CD14-positive monocyte (primary cell): ENCODE results near the gene DDX50. TPM values are rescaled to one million over a fixed set of nuclear protein-coding genes. Genes with fewer than 3 reads are reported as not detected.

Source experiments
- DNase-seq, 3 donors: peaks; one replicate each; pipeline ENCODE4 v3.0.0-alpha.2; 2011 to 2022
- H2AFZ ChIP-seq: 2 replicates; pipeline ENCODE4 v1.6.0; 2012; ENCODE audit warnings: mild to moderate bottlenecking, low read depth, low read length, inconsistent platforms; ENCODE audit not compliant: insufficient read depth, poor library complexity, severe bottlenecking
- H3K27ac ChIP-seq, 2 donors: 1 replicate in 1 of 2; 2 replicates in 1 of 2; pipeline ENCODE4 v1.5.1; 2012 to 2013; ENCODE audit warnings: low read length in 2 of 2, control low read depth in 1 of 2, inconsistent platforms in 1 of 2, low read depth in 1 of 2, mild to moderate bottlenecking in 1 of 2
- H3K27me3 ChIP-seq, 2 donors: one replicate each; pipeline versions ENCODE4 v1.6.0 to v1.6.1; 2011 to 2013; ENCODE audit warnings: low read length in 2 of 2; ENCODE audit not compliant: control insufficient read depth in 2 of 2, insufficient read depth in 2 of 2
- H3K36me3 ChIP-seq, 2 donors: replicated peaks in 1 of 2; 1 replicate in 1 of 2; 2 replicates in 1 of 2; pipeline versions ENCODE4 v1.5.1 to v1.6.1; 2012 to 2013; ENCODE audit warnings: low read length in 2 of 2, control low read depth in 1 of 2, inconsistent platforms in 1 of 2, mild to moderate bottlenecking in 1 of 2; ENCODE audit not compliant: insufficient read depth in 2 of 2, control insufficient read depth in 1 of 2
- H3K4me1 ChIP-seq, 2 donors: 1 replicate in 1 of 2; 2 replicates in 1 of 2; pipeline versions ENCODE4 v1.5.1 to v1.6.1; 2012 to 2013; ENCODE audit warnings: low read length in 2 of 2, control low read depth in 1 of 2, inconsistent platforms in 1 of 2, mild to moderate bottlenecking in 1 of 2, moderate library complexity in 1 of 2; ENCODE audit not compliant: insufficient read depth in 2 of 2, control insufficient read depth in 1 of 2
- H3K4me2 ChIP-seq: replicated peaks from 2 replicates; pipeline ENCODE3; 2012; ENCODE audit warnings: low read length, moderate library complexity, mild to moderate bottlenecking; ENCODE audit not compliant: poor library complexity, severe bottlenecking; ENCODE audit errors: extremely low read depth
- H3K4me3 ChIP-seq, 3 experiments: fragments of 200-600 bp in 1 of 3; sonication (generic) in 1 of 3; replicated peaks in 1 of 3; 1 replicate in 2 of 3; 2 replicates in 1 of 3; pipeline ENCODE4 v1.5.1; 2011 to 2013; ENCODE audit warnings: low read length in 3 of 3, mild to moderate bottlenecking in 3 of 3, control low read depth in 2 of 3, low read depth in 2 of 3, inconsistent platforms in 1 of 3, moderate library complexity in 1 of 3
- H3K79me2 ChIP-seq: 2 replicates; pipeline ENCODE4 v1.6.0; 2012; ENCODE audit warnings: mild to moderate bottlenecking, control low read depth, inconsistent platforms, low read length, moderate library complexity; ENCODE audit not compliant: insufficient read depth
- H3K9ac ChIP-seq: 2 replicates; pipeline ENCODE4 v1.6.0; 2017; ENCODE audit warnings: low read length, mild to moderate bottlenecking; ENCODE audit not compliant: insufficient read depth, poor library complexity, severe bottlenecking
- H3K9me3 ChIP-seq, 2 donors: replicated peaks in 1 of 2; 1 replicate in 1 of 2; 2 replicates in 1 of 2; pipeline versions ENCODE4 v1.5.1 to v1.6.1; 2012 to 2013; ENCODE audit warnings: low read length in 2 of 2, control low read depth in 1 of 2; ENCODE audit not compliant: control insufficient read depth in 1 of 2, insufficient read depth in 1 of 2
- H4K20me1 ChIP-seq: 2 replicates; pipeline ENCODE4 v1.6.0; 2012; ENCODE audit warnings: mild to moderate bottlenecking, low read length, control low read depth, moderate library complexity; ENCODE audit not compliant: insufficient read depth
- H3K27ac Mint-ChIP-seq, 7 donors: one replicate each; pipeline ENCODE4 v1.8.0; 2020; ENCODE audit warnings: mild to moderate bottlenecking in 7 of 7, mixed read lengths in 7 of 7, moderate library complexity in 6 of 7, inconsistent platforms in 2 of 7
- H3K27me3 Mint-ChIP-seq, 3 donors: one replicate each; pipeline ENCODE4 v1.8.0; 2021 to 2022; ENCODE audit warnings: low read depth in 3 of 3, mild to moderate bottlenecking in 3 of 3, mixed read lengths in 3 of 3, moderate library complexity in 3 of 3, inconsistent platforms in 1 of 3
- H3K36me3 Mint-ChIP-seq, 2 donors: one replicate each; pipeline ENCODE4 v1.8.0; 2020; ENCODE audit warnings: mixed read lengths in 2 of 2, inconsistent platforms in 1 of 2, mild to moderate bottlenecking in 1 of 2
- H3K4me1 Mint-ChIP-seq: one replicate; pipeline ENCODE4 v1.8.0; 2020; ENCODE audit warnings: mild to moderate bottlenecking, mixed read lengths
- H3K4me3 Mint-ChIP-seq, 2 donors: one replicate each; pipeline ENCODE4 v1.8.0; 2020; ENCODE audit warnings: mild to moderate bottlenecking in 2 of 2, mixed read lengths in 2 of 2, moderate library complexity in 1 of 2
- H3K9me3 Mint-ChIP-seq, 7 donors: one replicate each; pipeline ENCODE4 v1.8.0; 2020 to 2022; ENCODE audit warnings: mixed read lengths in 7 of 7, mild to moderate bottlenecking in 6 of 7, moderate library complexity in 6 of 7, inconsistent platforms in 2 of 7
- WGBS: methylation state at CpG from one replicate; pipeline ENCODE4 v1.1.5; 2013; ENCODE audit warnings: missing lambda C conversion rate; ENCODE audit not compliant: insufficient coverage; 5-methylcytosine and 5-hydroxymethylcytosine counted together
- intact Hi-C, 2 donors: fragments of 100-400 bp; cut with micrococcal nuclease; formaldehyde crosslinking; loops; one replicate each; pipeline versions ENCODE4 v1.15.0 to v1.15.1; 2023
- polyA plus RNA-seq, 3 donors: library from polyadenylated mRNA; depleted of rRNA in 1 of 3; unstranded in 2 of 3; stranded (reverse) in 1 of 3; fragments of 300-500 nt in 2 of 3; fragments of >200 nt in 1 of 3; fragmentation: Illumina TruSeq in 2 of 3; gene quantifications; 1 replicate in 2 of 3; 2 replicates in 1 of 3; pipeline ENCODE4 v1.2.3, GENCODE V29; 2012 to 2021
- small RNA-seq: library from RNA; depleted of rRNA; stranded (forward); fragments of <200 nt; gene quantifications from one replicate; pipeline ENCODE3, GENCODE V24; 2012; ENCODE audit warnings: low read depth; ENCODE audit not compliant: insufficient read length
- TF ChIP-seq, protein P1 (sequence below): fragments of 200-600 bp; IDR thresholded peaks from one replicate; pipeline ENCODE4 v1.8.0; 2022; ENCODE audit warnings: antibody characterized with exemption, mild to moderate bottlenecking

The DDX50 gene
- polyA plus RNA-seq, 3 donors: 14.2 to 17.1 (median 17.0) TPM

DNA sequence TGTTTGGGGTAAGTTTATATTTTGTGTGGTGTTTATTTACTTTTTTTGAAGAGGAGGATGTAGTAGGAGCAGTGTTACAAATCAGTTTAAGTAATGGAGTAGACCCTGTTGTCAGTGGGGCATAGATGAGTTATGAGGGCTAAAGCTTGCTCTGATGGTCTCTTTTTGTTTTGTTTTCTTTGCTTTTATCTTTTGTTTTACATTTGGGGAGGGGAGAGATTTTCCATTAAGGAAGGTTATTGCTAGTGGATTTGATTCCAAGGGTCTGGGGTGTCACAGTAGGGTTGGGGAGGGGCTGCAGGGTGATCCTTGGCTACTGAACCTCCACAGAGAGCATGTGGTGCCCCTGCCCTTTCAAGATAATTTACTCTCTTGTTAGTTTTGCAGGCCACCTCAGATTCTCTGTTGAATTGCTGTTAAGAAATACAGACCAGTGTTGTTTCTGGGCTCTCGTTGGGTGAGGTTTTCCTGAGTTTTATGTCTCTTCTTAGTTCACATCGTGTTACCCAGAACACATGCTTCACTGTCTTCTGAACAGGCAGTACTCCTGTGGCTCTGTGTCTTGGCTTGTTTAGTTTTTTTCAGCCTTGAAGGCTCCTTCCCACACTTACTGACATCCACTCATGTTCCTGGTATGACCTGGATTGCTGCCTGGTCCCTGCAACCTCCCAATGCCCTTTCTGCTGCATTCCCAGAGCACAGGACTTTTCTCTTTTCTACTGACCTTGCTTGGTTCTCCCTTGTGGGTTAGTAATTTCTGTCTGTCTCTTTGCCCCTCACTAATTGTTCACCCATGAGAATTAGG, 91.7 kb downstream of the DDX50 start:
- Histone ChIP-seq H3K9me3 (no peaks in the 10 kb centered on the region), H3K9ac (no peak overlapping the region), H3K36me3 (no peaks in the 10 kb centered on the region), H3K79me2 (peaks cover 89% of the 10 kb centered on the region), H2AFZ (no peak overlapping the region), H3K4me1 (peaks cover 20 to 21% of the 10 kb centered on the region in 2 donors), H4K20me1 (peaks cover 5% of the 10 kb centered on the region), H3K4me3 (no peak overlapping the region), H3K4me2 (no peak overlapping the region), H3K27ac (no peak overlapping the region), H3K27me3 (no peaks in the 10 kb centered on the region)
- Mint-ChIP-seq H3K4me3 (no peak overlapping the region), H3K4me1 (peaks cover 38% of the 10 kb centered on the region), H3K36me3 (peaks cover 7 to 8% of the 10 kb centered on the region in 2 donors), H3K9me3 (no peaks in the 10 kb centered on the region), H3K27me3 (peaks cover 0 to 2% (median 0%) of the 10 kb centered on the region in 3 donors), H3K27ac (no peak overlapping the region)
- TF ChIP-seq, protein P1, sequence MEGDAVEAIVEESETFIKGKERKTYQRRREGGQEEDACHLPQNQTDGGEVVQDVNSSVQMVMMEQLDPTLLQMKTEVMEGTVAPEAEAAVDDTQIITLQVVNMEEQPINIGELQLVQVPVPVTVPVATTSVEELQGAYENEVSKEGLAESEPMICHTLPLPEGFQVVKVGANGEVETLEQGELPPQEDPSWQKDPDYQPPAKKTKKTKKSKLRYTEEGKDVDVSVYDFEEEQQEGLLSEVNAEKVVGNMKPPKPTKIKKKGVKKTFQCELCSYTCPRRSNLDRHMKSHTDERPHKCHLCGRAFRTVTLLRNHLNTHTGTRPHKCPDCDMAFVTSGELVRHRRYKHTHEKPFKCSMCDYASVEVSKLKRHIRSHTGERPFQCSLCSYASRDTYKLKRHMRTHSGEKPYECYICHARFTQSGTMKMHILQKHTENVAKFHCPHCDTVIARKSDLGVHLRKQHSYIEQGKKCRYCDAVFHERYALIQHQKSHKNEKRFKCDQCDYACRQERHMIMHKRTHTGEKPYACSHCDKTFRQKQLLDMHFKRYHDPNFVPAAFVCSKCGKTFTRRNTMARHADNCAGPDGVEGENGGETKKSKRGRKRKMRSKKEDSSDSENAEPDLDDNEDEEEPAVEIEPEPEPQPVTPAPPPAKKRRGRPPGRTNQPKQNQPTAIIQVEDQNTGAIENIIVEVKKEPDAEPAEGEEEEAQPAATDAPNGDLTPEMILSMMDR: no peak
- no peak for DNase-seq
- no CpG with 5 or more reads among the region's 2 CpGs for WGBS
- intact Hi-C loops: no loop called here

Small RNA genes lying within 50 kb of the gene (small RNA-seq; reads per million reads assigned to genes)
- gene RNU6-571P: not detected

Other genes with a start within 250 kb of the DDX50 start
- gene CCAR1, start 180.1 kb upstream of the DDX50 start, polyA plus RNA-seq: 10 to 100 TPM; 16.7 to 26.3 (median 23.4) TPM
- gene STOX1, start 73.8 kb upstream of the DDX50 start, polyA plus RNA-seq: under 1 TPM in 1 of 3 donors, not detected in 2; 0.03 TPM
- 10 to 100 TPM in 2 of 3 donors, 1 to 10 TPM in 1; 9.8 to 39.3 (median 13.6) TPM for gene DDX21, start 54.9 kb downstream of the DDX50 start, polyA plus RNA-seq
- 1 to 10 TPM in 2 of 3 donors, under 1 TPM in 1; 0.52 to 4.0 (median 1.4) TPM for gene KIFBP, start 87.5 kb downstream of the DDX50 start, polyA plus RNA-seq
- gene SRGN, start 186.8 kb downstream of the DDX50 start, polyA plus RNA-seq: 1,000 to 10,000 TPM; 1,724 to 3,407 (median 1,859) TPM
- gene VPS26A, start 222.9 kb downstream of the DDX50 start, polyA plus RNA-seq: 10 to 100 TPM; 10.1 to 58.3 (median 42.1) TPM